Astrocyte (in vitro differentiated cells and primary cell): ENCODE results near the gene RNF145.

Source experiments
- CTCF ChIP-seq: IDR thresholded peaks from 2 replicates; pipeline ENCODE4 v1.5.1; 2011; ENCODE audit warnings: low read depth, mild to moderate bottlenecking, inconsistent platforms, low read length, moderate library complexity; ENCODE audit not compliant: insufficient read depth
- EZH2 ChIP-seq: IDR thresholded peaks from 2 replicates; pipeline ENCODE4 v1.6.1; 2012; ENCODE audit warnings: mild to moderate bottlenecking, low read length, inconsistent platforms; ENCODE audit not compliant: insufficient read depth

- TF ChIP-seq CTCF (no peak), EZH2 (no peak)
Observed at GRCh38 chr5:159182691-159183090, 26.7 kb downstream of the RNF145 start.
